NCI-H446 treated with DMSO at 0.1 percent for 48 hours (cell line): Measurements from ENCODE around the gene SCAPER.

Experiments
- DNase-seq: peaks from one replicate; lab custom pipeline; 2025; lab: John Stamatoyannopoulos, UW

Gene SCAPER

DNA sequence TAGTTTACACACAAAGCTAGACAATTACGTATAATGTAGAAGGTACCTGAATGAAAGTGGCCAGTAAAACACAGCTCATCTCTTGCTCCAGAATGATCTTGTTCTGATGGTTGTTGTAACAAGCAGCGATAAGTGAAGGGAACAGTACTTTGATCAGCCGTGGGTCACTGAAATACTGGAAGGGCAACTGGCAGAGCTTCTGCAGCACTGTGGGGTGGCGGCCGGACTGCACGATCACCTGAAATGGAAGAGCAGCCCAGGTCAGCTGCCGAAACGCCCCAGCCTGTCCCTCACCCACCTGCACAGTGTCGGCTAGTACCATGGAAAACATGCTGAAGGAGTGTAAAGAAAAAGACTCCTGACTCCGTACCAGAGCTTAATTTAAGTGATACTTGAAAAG, 551.2 kb downstream of the SCAPER start:
- no peak for DNase-seq

DNA sequence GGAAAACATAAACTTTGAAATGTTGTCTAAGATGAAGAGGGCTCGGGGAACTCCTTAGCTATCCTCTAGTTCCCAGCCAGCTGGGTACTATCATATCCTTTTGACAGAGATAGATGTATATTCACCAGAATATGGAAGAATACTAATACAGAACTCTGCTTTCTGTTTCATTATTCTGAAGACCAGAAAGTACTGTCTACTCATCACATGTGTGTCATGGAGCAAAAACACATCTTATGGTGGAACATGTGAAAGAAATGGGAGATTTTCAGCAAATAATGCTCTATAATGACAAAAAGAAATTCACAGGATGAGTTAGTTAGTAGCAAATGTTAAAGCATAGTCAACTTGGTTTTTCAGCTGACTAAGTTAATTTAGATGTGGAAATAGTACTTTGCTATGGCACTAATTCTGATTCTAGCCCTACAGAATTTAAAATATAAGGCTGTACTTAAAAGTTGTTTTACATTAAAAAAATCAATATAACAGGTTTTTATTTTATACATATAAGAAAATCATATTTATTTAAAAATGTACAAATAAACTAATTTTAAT, 552.0 kb downstream of the SCAPER start:
- no peak for DNase-seq

DNA sequence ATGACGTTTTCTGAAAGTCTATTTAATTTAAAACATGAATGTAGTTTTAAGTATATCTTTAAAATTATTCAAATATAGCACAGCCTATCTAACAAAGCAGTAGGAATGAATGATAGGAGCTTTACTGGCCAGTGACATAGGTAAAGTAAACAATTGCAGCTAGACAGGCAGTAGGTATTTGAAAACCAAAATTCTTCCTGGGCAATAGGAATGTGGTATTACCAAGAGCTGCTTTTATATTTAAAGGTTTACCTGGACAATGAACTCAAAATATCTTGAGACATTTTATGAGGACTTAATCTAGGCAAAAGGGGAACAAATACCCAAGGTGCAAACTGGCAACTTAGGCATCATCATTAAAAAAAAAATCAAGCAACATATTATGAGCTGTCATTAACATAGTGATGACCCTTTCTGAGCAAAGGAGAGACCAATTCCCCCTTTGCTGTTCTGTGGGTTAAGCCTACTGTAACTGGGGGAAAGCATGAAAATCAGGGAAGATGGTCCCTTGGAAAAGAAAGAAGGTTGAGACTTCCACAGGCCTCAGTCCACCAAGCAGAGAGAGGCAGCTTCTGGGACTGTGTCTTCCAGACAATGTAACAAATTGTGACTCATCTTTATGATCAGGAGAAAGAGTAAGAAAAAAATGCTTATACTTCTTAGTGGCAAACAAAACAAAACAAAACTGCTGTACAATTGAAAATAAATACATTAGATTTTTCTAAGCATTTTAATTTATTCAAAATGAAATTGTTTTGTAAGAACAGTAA, 555.7 kb downstream of the SCAPER start:
- no peak for DNase-seq

DNA sequence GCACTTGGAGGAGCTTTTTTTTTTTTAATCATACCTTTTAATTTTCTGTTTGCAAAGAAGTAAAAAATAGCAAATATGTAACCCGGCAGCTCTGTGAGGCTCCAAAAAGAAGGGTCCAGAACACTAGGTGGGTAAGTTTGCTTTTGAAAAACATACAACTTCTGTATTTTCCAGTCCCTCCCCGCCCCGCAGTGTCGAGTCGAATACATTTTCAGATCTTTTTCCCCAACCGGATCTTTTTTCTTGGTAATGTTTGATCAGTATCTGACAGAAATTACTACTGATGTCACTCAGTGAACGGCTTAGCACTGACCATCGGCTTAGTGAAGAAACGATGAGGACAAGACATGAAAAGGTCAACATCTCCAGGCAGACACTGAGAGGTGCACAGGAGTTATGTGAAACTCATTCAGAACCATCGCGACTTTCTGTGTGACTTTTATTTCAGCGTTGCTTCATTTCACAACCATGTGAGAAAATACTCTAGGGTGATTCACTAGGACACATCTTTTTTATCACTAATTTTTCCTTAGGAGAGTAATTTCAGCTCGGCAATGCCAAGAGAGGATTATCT, 557.6 kb downstream of the SCAPER start:
- no peak for DNase-seq

DNA sequence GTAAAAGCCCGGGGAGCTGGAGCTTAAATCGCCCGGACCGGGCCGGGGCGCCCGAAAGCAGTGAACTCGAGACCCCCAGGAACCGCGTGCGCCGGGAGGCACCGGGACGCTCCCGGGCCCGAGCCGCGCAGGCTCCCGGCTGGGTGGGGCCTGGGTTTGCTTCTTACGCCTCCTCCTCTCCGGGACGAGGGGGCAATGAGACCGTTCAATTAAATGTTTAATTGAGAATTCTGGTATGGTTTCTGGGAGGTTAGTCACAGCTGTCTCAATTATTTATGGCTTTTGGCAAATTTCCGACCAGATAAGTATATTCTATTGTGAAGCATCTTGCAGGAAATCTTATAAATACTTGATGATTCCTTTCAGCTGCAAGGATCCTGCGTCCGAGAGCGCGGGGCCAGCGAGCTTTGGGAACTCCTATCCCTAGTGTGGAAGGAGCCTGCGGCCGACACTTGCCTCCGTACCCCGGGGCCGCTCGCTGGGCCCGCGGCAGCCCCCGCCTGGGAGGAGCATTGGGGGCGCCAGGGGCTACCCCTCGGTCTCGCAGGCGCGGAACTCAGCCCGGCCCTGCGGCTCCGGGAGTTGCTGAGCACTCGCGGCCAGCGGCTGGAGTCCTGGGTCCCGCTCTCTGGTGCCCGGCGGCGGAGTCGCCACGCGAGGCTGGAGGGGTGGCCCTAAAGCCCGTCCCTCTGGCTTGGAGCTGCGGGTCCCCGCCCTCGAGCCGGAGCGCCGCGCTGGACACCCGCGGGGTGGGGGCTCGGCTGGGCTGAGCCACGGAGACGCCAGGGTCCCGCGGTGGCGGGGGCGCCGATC, 558.3 kb downstream of the SCAPER start:
- DNase-seq = no peak

DNA sequence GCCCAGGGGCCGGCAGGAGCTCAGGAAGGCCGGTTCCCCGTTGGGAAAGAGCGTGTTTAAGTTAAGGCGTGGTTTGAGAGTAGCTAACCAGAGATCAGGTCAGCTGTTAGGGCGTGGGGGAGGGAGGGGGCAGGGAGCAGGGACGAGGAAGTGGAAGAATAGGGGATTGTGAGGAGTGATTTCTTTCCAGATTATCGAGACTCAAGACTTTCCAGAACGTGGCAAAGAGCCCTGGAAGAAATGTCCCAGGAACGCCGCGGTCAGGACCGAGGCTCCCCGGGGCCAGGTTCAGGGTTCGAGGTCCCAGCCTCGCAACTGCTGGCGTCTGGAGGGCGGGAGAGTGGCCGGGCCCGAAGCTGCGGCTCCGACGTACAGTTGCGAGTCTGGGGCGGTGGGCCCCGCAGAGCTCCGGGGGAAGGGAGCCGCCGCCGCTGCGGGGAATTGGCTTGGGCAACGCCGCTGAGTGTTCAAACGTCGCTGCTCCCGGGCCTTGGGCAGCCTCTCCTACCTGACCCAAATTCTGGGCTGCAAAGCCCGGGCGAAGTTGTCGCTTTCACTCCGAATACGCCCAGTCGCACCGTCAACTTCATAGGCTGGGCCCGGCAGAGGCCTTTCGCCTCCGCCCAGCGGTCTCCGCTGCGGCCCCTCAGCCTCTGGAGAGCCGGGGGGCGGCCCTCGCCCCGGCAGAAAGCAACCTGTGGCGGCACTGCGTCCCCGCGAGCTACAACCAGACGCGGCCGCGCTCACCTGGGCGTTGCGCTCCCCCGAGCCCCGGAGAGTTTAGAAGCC, 559.1 kb downstream of the SCAPER start:
- DNase-seq = no peak

DNA sequence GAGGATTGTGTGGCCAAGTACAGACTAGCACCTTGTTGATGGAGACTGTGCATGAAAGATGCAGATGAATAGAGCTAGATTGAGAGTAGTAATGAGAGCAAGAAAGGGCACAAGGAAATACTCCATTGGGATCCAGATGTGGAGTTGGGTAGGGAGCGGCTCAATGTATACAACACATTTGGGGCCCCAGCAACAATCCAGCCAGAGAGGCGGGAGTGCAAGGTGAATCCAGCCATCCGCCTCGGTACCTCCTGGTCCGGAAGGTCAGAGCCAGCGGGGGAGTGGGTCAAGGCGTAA, 559.6 kb downstream of the SCAPER start:
- DNase-seq = no peak

DNA sequence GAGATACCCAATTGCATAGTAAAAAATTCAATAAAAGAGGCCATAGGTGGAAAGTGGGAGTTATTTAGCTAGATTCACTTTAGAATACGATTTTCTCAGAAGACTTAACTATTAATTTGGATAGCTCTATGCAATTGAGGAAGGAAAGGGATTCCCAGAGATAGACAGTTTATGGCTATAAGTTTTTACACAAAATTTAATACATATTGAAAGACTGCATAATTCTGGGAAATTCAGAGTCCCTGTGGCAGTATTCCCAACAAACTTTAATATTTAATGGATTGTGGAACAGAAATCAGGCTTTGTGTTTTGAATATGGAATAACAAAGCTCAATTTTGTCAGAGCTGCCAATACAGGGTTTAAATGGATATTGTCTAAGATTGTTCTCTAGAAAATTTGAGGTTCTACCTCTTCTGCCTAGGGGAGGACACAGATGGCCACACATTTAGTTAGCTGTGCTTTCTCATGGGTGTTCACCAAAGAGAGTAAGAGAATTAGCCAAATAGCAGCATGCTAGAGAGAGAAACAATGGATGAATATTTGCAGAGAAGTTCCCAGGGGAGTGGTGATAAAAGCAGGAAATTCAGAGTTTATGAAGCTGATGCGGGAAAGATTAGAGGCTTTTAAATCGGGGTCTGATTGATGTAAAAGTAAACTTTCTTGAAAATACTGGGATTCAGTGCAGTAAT, 560.1 kb downstream of the SCAPER start:
- DNase-seq = no peak

DNA sequence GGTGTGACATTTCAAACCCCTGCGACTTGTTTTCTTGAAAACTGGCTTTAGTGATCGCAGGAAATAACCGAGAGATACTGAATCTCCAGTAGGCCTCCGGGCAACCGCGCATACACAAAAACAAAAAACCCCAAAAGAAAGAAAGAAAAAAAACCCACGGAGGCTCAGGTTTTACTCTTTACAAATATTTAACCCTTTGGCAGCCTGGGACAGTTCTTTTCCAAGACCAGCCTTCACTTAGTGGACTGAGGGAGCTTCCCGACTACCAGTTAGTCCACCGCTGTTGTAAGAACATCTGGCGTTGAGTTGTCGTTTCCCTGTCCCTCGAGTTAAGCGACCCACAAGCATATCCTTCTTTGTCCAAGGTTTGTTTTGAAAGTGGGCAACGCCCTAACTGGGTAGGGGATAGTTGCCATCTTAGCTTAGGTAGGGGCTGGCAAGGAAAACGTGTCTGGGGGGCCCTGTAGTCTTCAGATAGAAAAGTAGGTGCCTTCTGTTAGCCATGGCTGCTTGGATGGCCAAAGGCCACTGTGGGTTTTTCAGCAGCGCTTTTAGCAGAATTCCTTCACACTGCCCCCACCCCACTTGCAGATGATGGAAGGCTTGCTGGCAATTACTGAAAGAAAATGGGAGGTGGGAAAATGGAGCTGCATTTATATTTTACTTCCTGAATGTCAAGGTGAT, 561.7 kb downstream of the SCAPER start:
- no peak for DNase-seq

DNA sequence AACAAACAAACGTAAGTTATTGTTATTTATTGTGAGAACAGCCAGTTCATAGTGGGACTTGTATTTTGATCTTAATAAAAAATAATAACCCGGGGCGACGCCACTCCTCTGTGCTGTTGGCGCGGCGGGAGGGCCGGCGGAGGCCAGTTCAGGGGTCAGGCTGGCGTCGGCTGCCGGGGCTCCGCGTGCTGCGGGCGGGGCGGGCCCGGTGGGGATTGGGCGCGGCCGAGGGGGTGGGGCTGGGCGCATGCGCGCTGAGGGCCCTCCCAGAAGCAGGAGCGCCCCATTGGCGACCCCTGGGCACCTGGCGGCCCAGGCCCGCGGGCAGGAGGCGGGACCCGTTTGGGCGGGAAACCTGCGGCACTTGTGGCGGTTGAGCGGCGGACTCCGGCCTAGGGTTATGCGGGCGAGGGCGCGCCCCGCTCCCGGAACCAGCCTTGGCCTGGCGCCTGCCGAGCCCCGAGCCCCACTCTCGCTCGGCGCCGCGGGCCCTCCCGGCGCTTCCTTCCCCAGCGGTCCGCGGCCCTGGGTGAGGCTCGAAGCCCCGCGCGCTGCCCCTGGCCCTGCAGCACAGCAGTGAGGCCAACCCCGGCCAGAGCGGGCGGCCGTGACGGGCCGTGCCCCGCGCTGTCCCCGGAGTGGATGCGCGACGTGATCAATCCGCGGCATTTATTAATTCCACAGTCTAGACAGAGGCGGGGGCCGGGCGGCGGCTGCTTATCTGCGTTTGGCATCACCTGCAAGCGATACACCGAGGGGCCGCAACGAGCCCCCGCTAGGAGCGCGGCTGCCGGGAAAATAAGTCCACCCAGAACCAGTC, 562.5 kb downstream of the SCAPER start:
- DNase-seq = no peak

DNA sequence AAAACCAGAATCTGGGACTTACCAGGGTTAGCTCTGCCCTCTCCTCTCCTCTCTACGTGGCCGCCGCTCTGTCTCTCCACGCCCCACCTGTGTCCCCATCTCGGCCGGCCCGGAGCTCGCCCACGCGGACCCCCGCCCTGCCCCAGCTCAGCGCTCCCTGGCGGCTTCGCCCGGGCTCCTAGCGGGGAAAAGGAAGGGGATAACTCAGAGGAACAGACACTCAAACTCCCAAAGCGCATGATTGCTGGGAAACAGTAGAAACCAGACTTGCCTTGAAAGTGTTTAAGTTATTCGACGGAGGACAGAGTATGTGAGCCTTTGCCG, 563.1 kb downstream of the SCAPER start:
- DNase-seq = no peak

DNA sequence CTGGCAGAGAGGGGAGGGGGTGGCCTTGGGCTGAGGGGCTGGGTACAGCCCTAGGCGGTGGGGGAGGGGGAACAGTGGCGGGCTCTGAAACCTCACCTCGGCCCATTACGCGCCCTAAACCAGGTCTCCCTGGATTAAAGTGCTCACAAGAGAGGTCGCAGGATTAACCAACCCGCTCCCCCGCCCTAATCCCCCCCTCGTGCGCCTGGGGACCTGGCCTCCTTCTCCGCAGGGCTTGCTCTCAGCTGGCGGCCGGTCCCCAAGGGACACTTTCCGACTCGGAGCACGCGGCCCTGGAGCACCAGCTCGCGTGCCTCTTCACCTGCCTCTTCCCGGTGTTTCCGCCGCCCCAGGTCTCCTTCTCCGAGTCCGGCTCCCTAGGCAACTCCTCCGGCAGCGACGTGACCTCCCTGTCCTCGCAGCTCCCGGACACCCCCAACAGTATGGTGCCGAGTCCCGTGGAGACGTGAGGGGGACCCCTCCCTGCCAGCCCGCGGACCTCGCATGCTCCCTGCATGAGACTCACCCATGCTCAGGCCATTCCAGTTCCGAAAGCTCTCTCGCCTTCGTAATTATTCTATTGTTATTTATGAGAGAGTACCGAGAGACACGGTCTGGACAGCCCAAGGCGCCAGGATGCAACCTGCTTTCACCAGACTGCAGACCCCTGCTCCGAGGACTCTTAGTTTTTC, 563.6 kb downstream of the SCAPER start:
- DNase-seq = no peak

DNA sequence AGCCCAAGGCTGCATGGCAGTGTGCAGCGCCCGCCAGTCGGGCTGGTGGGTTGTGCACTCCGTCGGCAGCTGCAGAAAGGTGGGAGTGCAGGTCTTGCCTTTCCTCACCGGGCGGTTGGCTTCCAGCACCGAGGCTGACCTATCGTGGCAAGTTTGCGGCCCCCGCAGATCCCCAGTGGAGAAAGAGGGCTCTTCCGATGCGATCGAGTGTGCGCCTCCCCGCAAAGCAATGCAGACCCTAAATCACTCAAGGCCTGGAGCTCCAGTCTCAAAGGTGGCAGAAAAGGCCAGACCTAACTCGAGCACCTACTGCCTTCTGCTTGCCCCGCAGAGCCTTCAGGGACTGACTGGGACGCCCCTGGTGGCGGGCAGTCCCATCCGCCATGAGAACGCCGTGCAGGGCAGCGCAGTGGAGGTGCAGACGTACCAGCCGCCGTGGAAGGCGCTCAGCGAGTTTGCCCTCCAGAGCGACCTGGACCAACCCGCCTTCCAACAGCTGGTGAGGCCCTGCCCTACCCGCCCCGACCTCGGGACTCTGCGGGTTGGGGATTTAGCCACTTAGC, 564.3 kb downstream of the SCAPER start:
- no peak for DNase-seq

DNA sequence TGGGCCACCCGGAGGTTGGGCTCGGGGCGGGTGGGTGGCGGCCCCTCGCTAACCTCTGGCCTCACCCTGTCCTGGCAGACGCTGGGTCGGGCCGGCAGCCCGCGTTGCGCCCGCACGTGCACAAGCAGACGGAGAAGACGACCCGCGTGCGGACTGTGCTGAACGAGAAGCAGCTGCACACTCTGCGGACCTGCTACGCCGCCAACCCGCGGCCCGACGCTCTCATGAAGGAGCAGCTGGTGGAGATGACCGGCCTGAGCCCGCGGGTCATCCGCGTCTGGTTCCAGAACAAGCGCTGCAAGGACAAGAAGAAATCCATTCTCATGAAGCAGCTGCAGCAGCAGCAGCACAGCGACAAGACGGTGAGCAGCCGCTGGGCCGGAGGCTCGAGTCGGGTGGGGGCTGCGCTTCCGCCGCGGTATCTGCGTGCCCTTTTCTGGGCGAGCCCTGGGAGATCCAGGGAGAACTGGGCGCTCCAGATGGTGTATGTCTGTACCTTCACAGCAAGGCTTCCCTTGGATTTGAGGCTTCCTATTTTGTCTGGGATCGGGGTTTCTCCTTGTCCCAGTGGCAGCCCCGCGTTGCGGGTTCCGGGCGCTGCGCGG, 564.8 kb downstream of the SCAPER start:
- no peak for DNase-seq

DNA sequence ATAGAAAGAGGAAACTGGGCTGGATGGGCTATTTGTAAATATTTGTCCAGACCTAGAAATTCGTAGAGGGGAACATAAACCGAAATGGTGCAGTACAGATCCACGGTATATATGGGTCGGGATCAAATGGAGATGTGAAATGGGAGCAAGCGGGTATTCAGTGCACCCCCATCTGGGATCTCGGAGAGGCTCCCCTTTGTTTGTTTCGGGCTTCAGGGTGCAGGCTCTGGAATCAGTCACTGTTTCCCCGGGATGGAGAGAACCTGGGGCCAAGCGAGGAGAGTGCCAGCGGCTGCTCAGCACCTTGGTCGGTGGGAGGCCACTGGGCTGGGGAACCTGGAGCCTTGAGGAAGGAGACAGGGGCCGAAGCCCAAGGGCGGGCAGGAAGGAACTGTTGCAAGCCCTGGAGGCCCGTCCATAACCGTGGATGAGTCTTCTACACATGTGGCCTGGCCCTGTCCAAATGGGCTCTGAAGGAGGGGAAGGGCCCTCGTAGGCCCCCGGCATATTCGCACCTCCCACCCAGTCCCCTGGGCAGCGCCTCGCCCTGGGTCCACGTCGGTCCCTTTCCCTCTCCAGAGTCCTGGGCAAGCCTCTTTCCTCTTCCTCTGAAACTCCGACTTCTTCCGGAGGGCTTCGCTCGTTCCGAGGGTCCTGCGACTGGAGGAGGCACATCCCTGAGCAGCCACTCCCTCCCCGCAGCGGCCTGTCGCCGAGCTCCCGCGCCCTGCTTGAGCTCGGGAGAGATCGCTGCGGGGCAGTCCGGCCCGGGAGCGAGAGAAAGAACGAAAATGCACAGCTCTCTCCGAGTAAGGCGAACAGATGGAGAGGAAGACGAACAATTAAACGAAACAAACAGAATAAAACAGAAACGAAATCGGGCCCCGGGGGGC, 565.6 kb downstream of the SCAPER start:
- no peak for DNase-seq

DNA sequence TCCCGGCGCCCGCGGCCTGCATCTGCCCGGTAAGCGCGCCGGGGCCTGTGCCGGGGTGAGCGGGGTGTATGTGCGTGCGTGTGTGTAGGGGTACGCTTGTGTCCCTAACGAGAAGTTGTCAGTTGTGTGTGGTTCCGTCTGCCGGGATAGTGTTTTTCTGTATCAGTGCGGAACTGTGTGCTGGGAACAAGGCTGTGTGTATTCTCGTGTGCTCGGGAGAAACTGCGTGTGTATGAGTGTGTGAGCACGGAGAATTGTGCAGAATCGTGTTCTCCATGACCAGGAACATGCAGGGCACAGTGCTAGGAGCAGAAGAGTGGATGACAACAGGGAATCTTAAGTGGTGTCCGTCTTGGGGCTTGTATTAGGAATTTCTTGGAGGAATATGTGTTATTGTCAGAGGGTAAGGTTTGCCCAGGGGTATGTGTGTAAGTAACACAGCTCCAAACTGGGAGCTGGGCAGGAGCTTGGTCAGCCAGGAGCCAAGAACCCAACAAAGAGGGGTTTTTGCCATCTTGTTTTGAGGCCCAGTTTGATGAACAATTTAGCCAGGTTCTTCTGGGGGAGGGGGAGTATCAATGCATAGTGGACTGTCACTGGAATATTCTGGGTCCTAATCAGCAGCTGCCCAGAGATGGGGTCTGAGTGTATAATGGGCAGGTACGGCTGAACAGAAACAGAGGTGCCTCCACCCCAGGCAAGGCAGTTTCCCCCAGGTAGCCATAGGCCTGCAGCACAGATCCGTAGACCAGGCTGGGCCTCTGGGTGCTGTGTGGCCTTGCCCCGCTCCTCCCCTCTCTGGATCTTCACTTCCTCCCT, 566.4 kb downstream of the SCAPER start:
- no peak for DNase-seq
